GM21526 (cell line): ENCODE results near the gene UHRF2.
"Not testable (repeated sequence)": the region's sequence is repeated elsewhere in the genome, so short reads cannot be mapped to it uniquely, and the experiment has no call there.

Experiments
- ATAC-seq: cut with Tn5 transposase; IDR thresholded peaks from one replicate; pipeline ENCODE4 v1.9.1; 2021; ENCODE audit warnings: moderate library complexity; ENCODE audit not compliant: unreplicated experiment, low FRiP score

Gene UHRF2

GRCh38 chr9:6412487-6413364 lies at the start of gene UHRF2:
UHRF2 (plus strand) TSS chr9:6413199; CDS start chr9:6413491, 292 bp downstream.
- peak; percentile 77 for ATAC-seq

DNA sequence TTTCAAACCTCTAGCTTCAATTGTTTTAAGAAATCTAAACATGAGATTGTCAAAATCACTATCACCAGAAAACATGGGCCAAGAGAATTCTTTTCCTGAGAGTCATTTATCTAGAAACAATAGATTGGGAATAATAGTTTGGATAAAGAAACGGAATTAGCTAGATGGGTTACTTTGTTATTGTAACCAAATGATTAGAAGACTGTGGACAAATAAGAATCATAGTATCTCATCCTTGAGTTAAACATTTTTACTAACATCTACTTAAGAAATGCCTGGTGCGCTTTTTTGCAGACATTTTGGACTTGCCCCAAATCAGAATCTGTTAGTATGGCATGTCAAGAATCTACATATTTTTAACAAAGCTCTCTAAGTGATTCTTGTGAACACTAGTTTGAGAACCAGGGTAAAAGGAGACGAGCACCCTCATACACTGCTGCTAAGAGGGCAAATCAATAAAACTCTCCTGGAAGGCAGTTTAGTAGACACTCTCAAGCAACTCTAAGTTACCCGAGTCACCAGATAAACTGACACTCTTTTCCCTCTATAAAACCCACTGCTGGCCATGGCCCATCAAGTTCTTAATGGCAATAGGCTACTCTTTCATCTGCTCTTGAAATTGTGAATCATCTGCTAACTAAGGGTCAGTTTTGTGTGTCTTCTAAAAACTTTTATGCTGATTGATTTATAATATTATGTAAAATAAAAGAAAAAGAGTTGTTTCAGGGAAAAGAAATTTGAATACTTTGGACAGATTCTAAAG lies 45.7 kb upstream of the UHRF2 start:
- no peak for ATAC-seq

- no peak for ATAC-seq
Measured at GRCh38 chr9:6368831-6369230, 44.2 kb upstream of the UHRF2 start.

GRCh38 chr9:6381477-6382012 lies 31.5 kb upstream of the UHRF2 start:
- not testable (repeated sequence) for ATAC-seq

GRCh38 chr9:6382681-6383080 lies 30.3 kb upstream of the UHRF2 start:
- ATAC-seq, result no peak

GRCh38 chr9:6383551-6384225 lies 29.3 kb upstream of the UHRF2 start:
- no peak for ATAC-seq

GRCh38 chr9:6384732-6385131 lies 28.3 kb upstream of the UHRF2 start:
- ATAC-seq, result no peak

DNA sequence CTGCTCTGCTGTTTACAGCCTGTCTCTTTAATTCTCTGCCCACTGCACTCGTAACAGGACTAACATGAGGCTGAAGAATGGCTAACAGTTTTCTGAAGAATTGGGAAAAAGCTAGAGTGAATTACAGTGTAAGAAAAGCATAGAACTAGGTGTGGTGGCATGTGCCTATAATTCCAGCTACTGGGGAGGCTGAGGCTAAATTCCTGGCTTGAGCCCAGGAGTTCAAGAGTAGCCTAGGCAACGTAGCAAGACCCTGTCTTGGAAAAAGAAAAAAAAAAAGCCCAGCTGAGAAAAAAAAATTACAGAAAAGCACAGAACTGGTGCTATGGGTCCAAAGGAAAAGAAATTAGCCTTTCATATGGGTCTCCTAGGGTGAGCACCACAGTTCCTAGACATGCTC lies 13.9 kb upstream of the UHRF2 start:
- ATAC-seq, result no peak

GRCh38 chr9:6405371-6405770 lies 7.6 kb upstream of the UHRF2 start:
- ATAC-seq, result no peak

GRCh38 chr9:6407778-6408177 lies 5.2 kb upstream of the UHRF2 start:
- no peak for ATAC-seq

DNA sequence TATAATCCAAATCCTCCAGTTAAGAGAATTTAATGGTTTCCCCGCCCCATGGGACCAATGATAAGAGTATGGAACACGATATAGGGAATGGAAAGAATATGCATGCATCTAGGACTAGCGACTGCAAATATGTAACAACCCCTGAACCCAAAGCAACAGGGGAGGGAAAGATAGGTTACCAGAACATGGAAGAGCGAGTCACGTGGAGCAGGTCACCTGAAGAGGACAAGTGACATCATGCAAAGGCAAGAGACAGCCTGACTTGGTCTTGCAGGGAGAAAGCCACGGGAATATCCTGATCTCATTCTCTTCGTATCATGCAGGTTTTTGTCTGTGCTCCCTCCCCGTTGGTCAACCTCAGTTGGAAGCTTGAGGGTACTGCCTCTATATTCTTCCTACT lies 4.7 kb upstream of the UHRF2 start:
- no peak for ATAC-seq

DNA sequence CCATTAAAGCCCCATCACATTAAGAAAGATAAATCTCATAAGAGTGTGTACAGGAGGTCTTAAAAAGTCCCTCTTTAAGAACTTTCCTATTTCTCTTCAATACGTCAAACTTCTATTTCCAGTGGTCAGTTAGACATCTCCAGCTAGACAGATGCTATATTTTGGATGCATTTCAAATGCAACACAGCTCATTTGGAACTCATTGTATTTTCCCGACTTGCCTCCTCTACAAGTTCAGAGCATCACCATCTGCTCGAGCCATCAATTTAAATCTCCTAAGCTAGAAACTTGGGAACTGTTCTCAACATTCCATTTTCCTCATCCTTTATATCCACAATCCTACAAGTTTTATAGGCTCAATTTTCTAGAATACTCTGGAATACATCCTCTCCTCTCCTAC lies 3.2 kb upstream of the UHRF2 start:
- no peak for ATAC-seq

- no peak for ATAC-seq
Measured at GRCh38 chr9:6410633-6411032, 2.4 kb upstream of the UHRF2 start.

GRCh38 chr9:6413365-6414246 lies 607 bp downstream of the UHRF2 start:
- ATAC-seq, result peak; percentile 9

- no peak for ATAC-seq
Measured at GRCh38 chr9:6414247-6414641, 1.2 kb downstream of the UHRF2 start.

GRCh38 chr9:6415266-6415665 lies 2.3 kb downstream of the UHRF2 start:
- no peak for ATAC-seq

DNA sequence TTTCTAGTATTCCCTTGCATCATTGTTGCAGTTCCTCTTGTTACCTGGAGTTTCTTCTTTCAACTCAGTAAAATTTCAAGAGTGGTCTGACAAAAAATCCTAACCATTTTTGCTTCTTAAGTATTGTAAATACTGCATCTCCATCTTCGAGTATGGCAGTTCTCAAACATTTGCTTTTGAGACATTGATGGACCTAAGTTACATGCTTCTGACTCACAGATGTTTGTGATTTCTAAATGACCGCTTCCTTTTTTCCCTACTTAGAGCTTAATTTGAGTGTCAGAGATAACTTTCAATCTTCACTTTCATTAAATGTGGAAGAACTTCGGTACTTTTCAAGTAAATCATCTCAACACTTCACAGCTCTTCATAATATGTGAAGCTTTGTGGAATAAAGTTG lies 4.2 kb downstream of the UHRF2 start:
- no peak for ATAC-seq

DNA sequence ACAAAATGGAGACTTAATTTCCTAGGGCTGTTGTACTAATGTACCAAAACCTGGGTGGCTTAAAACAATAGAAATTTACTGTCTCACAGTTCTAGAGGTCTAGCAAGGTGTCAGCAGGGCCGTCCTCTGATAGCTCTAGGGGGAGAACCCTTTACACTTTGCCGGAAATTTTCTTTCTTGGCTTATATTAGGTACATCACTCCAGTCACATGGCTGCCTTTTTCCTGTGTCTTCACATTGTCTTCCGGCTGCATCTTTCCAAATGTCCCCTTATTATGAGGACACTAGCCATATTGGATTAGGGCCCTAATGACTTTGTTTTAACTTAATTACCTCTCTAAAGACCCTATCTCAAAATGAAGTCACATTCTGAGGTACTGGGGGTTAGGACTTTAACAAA lies 5.8 kb downstream of the UHRF2 start:
- ATAC-seq, result no peak

DNA sequence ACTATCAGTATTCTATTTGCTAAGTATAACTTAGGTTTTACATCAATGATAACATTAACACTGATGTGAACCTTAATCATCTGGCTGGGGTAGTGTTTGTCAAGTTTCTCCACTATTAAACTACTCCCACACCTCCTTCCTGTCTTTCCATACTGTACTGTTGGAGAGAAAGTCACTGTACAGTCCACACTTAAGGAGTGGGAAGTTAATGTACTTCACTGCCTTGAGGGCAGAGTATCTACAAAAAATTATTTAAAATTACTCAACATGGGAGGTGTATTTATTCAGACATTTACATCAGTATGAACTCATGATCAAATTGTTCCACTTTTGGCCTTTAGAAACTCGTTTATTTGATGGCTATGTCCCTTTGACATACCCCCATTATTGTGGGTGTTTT lies 11.9 kb downstream of the UHRF2 start:
- no peak for ATAC-seq

- no peak for ATAC-seq
Measured at GRCh38 chr9:6426117-6426516, 13.1 kb downstream of the UHRF2 start.
